ENCODE data around the gene MAP3K6. TPM values are rescaled to one million over a fixed set of nuclear protein-coding genes. Genes with fewer than 3 reads are reported as not detected.

Gene MAP3K6
- polyA plus RNA-seq, 1 experiment, result 7.6 TPM

GRCh38 chr1:27306892-27307761 lies 59.6 kb downstream of the MAP3K6 start:
- Histone ChIP-seq H3K4me3 (ENCODE audit: low read depth, low read length) (no peak overlapping the region), H3K9me3 (ENCODE audit: control insufficient read depth, insufficient read depth, low read length) (no peaks in the 10 kb centered on the region), H3K27ac (ENCODE audit: low read depth, low read length) (no peak overlapping the region), H3K27me3 (ENCODE audit: control insufficient read depth, insufficient read depth, low read length) (no peaks in the 10 kb centered on the region)
- POLR2A ChIA-PET, result no interaction called here
- no peak for DNase-seq (ENCODE audit: low read depth, low spot score)
- 0 out of 2 replicates have a peak, but pooled peaks have one; percentile 3 for TF ChIP-seq CTCF (IDR thresholded peaks at IDR 0.05; ENCODE audit: low read depth, low read length)
- CTCF ChIA-PET, result interaction anchor here (0.6 to 4.4 kb wide), 5 partner anchors 10 to 355 kb away, joined by 3 to 21 read pairs (median 4); no protein-coding TSS in a partner anchor

- no peak for DNase-seq (ENCODE audit: low read depth, low spot score)
- no peaks in the 10 kb centered on the region for H3K27me3 ChIP-seq (ENCODE audit: control insufficient read depth, insufficient read depth, low read length)
- no peak overlapping the region for H3K4me3 ChIP-seq (ENCODE audit: low read depth, low read length)
- ChIA-PET POLR2A (no interaction called here), CTCF (interaction anchor here (0.9 to 1.1 kb wide), 2 partner anchors 26 to 60 kb away, joined by 4 to 7 read pairs; no protein-coding TSS in a partner anchor)
- no peak overlapping the region for H3K27ac ChIP-seq (ENCODE audit: low read depth, low read length)
- TF ChIP-seq CTCF (IDR thresholded peaks at IDR 0.05; ENCODE audit: low read depth, low read length), result no peak
- H3K9me3 ChIP-seq (ENCODE audit: control insufficient read depth, insufficient read depth, low read length), result no peaks in the 10 kb centered on the region
Observed at GRCh38 chr1:27306071-27306470, 60.7 kb downstream of the MAP3K6 start.

Small RNA genes within 50 kb of the gene (small RNA-seq; reads per million reads assigned to genes)
- not detected for gene RNU6-48P (ENCODE audit: insufficient read length, low read depth)

Other genes starting within 250 kb of the MAP3K6 start
- gene SLC9A1, start 211.8 kb downstream of the MAP3K6 start, polyA plus RNA-seq (2011; rRNA removed), result 10.8 and 16.4 TPM in 2 replicates
- gene WDTC1, start 132.3 kb downstream of the MAP3K6 start, polyA plus RNA-seq (2011; rRNA removed), result 7.1 and 9.2 TPM in 2 replicates
- gene TMEM222, start 44.8 kb downstream of the MAP3K6 start, polyA plus RNA-seq (2011; rRNA removed), result 27.8 and 37.2 TPM in 2 replicates
- 0.32 and 0.35 TPM in 2 replicates for gene SYTL1, start 24.9 kb downstream of the MAP3K6 start, polyA plus RNA-seq (2011; rRNA removed)
- not detected in 2 replicates for gene FCN3, start 7.9 kb upstream of the MAP3K6 start, polyA plus RNA-seq (2011; rRNA removed)
- gene CD164L2, start 16.4 kb upstream of the MAP3K6 start, polyA plus RNA-seq (2011; rRNA removed), result not detected in 2 replicates
- 1.3 and 1.7 TPM in 2 replicates for gene GPR3, start 25.7 kb upstream of the MAP3K6 start, polyA plus RNA-seq (2011; rRNA removed)
- 54.8 and 62.7 TPM in 2 replicates for gene WASF2, start 123.2 kb upstream of the MAP3K6 start, polyA plus RNA-seq (2011; rRNA removed)
- 2.8 and 3.0 TPM in 2 replicates for gene AHDC1, start 237.2 kb upstream of the MAP3K6 start, polyA plus RNA-seq (2011; rRNA removed)